A204.1 (cell line): ENCODE data around the gene MEGF6.
"Not testable (repeated sequence)": the region's sequence is repeated elsewhere in the genome, so short reads cannot be mapped to it uniquely, and the experiment has no call there.

Source experiments
- FAIRE-seq: peaks from 2 replicates; lab custom pipeline; 2012; peaks lifted over from hg19 to GRCh38; lab: Jason Lieb, UNC

Gene MEGF6

GRCh38 chr1:3595949-3596348, 15.4 kb downstream of the MEGF6 start:
- FAIRE-seq = no peak

GRCh38 chr1:3594706-3595377, 16.5 kb downstream of the MEGF6 start:
- FAIRE-seq = no peak

GRCh38 chr1:3593745-3594144, 17.6 kb downstream of the MEGF6 start:
- no peak for FAIRE-seq

GRCh38 chr1:3593334-3593733, 18.0 kb downstream of the MEGF6 start:
- FAIRE-seq = no peak

GRCh38 chr1:3590951-3591865, 20.1 kb downstream of the MEGF6 start:
- FAIRE-seq = no peak

- no peak for FAIRE-seq
These were observed 21.1 kb downstream of the MEGF6 start for GRCh38 chr1:3590139-3590763.

- FAIRE-seq = no peak
These were observed 22.9 kb downstream of the MEGF6 start for GRCh38 chr1:3588395-3588794.

GRCh38 chr1:3586986-3587759, 24.1 kb downstream of the MEGF6 start:
- FAIRE-seq = no peak

- FAIRE-seq = no peak
These were observed 25.3 kb downstream of the MEGF6 start for GRCh38 chr1:3585940-3586568.

- not testable (repeated sequence) for FAIRE-seq
These were observed 25.9 kb downstream of the MEGF6 start for GRCh38 chr1:3585353-3585868.

GRCh38 chr1:3584915-3585314, 26.4 kb downstream of the MEGF6 start:
- FAIRE-seq = no peak

- FAIRE-seq = not testable (repeated sequence)
These were observed 27.6 kb downstream of the MEGF6 start for GRCh38 chr1:3583751-3584150.

- no peak for FAIRE-seq
These were observed 29.8 kb downstream of the MEGF6 start for GRCh38 chr1:3581296-3582036.

GRCh38 chr1:3580231-3580630, 31.1 kb downstream of the MEGF6 start:
- FAIRE-seq = no peak

- no peak for FAIRE-seq
These were observed 31.7 kb downstream of the MEGF6 start for GRCh38 chr1:3579626-3580025.

GRCh38 chr1:3578906-3579305, 32.4 kb downstream of the MEGF6 start:
- FAIRE-seq = no peak

GRCh38 chr1:3578433-3578805, 32.9 kb downstream of the MEGF6 start:
- no peak for FAIRE-seq

GRCh38 chr1:3577711-3578432, 33.4 kb downstream of the MEGF6 start:
- FAIRE-seq = no peak

- FAIRE-seq = no peak
These were observed 34.0 kb downstream of the MEGF6 start for GRCh38 chr1:3577300-3577699.

GRCh38 chr1:3575993-3576392, 35.3 kb downstream of the MEGF6 start:
- no peak for FAIRE-seq
